COR-L47 (cell line): ENCODE data around the gene MPC1.

Experiments
- DNase-seq: peaks from one replicate; lab custom pipeline; 2025; lab: John Stamatoyannopoulos, UW

Gene MPC1

GRCh38 chr6:166315436-166315835, 67.3 kb downstream of the MPC1 start:
- DNase-seq, result no peak
